GM12878 (cell line): ENCODE data around the gene MIA. TPM values are rescaled to one million over a fixed set of nuclear protein-coding genes. Genes with fewer than 3 reads are reported as not detected.

Experiments used
- BHLHE40 ChIP-seq, 2 experiments: fragments of 450-650 bp in 1 of 2; IDR thresholded peaks; 2 replicates each; pipeline ENCODE4 v1.6.1; 2011 to 2017; ENCODE audit warnings: low read depth in 2 of 2, borderline replicate concordance in 1 of 2, improper control_type of control experiment in 1 of 2, low read length in 1 of 2, mild to moderate bottlenecking in 1 of 2
- CHD4 ChIP-seq: fragments of 200-600 bp; sonication (generic); IDR thresholded peaks from 2 replicates; pipeline ENCODE4 v1.6.1; 2016; ENCODE audit warnings: mild to moderate bottlenecking
- CREB1 ChIP-seq: IDR thresholded peaks from 2 replicates; pipeline ENCODE4 v1.6.1; 2012; ENCODE audit warnings: low read depth, mild to moderate bottlenecking, inconsistent platforms
- HDAC2 ChIP-seq: fragments of 200-600 bp; sonication (generic); IDR thresholded peaks from 2 replicates; pipeline ENCODE4 v1.6.1; 2017
- MEF2B ChIP-seq: fragments of 450-650 bp; IDR thresholded peaks from 2 replicates; pipeline ENCODE4 v1.6.1; 2018; ENCODE audit warnings: mild to moderate bottlenecking, moderate library complexity; ENCODE audit not compliant: partially characterized antibody, poor library complexity, severe bottlenecking
- MTA3 ChIP-seq: IDR thresholded peaks from 2 replicates; pipeline ENCODE4 v1.6.1; 2012; ENCODE audit warnings: low read length, inconsistent platforms, borderline replicate concordance
- NFXL1 ChIP-seq: fragments of 450-650 bp; IDR thresholded peaks from 2 replicates; pipeline ENCODE4 v1.6.1; 2017; ENCODE audit warnings: antibody characterized with exemption, mild to moderate bottlenecking, borderline replicate concordance
- NRF1 ChIP-seq: conservative IDR thresholded peaks from 2 replicates; pipeline ENCODE4 v1.6.1; 2011; ENCODE audit warnings: mild to moderate bottlenecking, low read depth, low read length, improper control_type of control experiment
- RBBP5 ChIP-seq: fragments of 200-600 bp; sonication (generic); conservative IDR thresholded peaks from 2 replicates; pipeline ENCODE4 v1.6.1; 2016
- SMAD1 ChIP-seq: fragments of 450-650 bp; IDR thresholded peaks from 2 replicates; pipeline ENCODE4 v1.6.1; 2018; ENCODE audit warnings: mild to moderate bottlenecking, low read depth; ENCODE audit not compliant: partially characterized antibody
- ZZZ3 ChIP-seq: IDR thresholded peaks from 2 replicates; pipeline ENCODE4 v1.6.1; 2011; ENCODE audit warnings: low read depth; ENCODE audit not compliant: control insufficient read depth, insufficient read length
- polyA plus RNA-seq, 11 experiments: library from polyadenylated mRNA; depleted of rRNA in 4 of 11; unstranded in 6 of 11; stranded (reverse) in 5 of 11; fragments of >200 nt; fragmentation: Nextera tagmentation in 4 of 11; fragmentation: Illumina TruSeq in 1 of 11; extraction: Ambion mirVana in 4 of 11; extraction: Trizol in 1 of 11; gene quantifications; 1 replicate in 1 of 11; 2 replicates in 10 of 11; pipeline versions ENCODE4 v1.2.1 to v1.2.3, GENCODE V29; 2011 to 2016; ENCODE audit warnings: inconsistent platforms in 2 of 11, missing spikeins in 2 of 11, low read depth in 1 of 11
- total RNA-seq, 4 experiments: library from RNA; depleted of rRNA in 3 of 4; stranded (reverse); fragments of >200 nt in 3 of 4; fragmentation: Illumina TruSeq in 1 of 4; extraction: Trizol in 1 of 4; gene quantifications; 2 replicates each; pipeline versions ENCODE4 v1.2.1 to v1.2.3, GENCODE V29; 2013 to 2021
- TF ChIP-seq, protein P1 (sequence below): IDR thresholded peaks from 2 replicates; pipeline ENCODE4 v1.6.1; 2012; ENCODE audit warnings: low read depth, low read length, improper control_type of control experiment
- TF ChIP-seq, protein P2 (sequence below): fragments of 450-650 bp; IDR thresholded peaks from 2 replicates; pipeline ENCODE4 v1.6.1; 2018; ENCODE audit warnings: borderline replicate concordance, mild to moderate bottlenecking; ENCODE audit not compliant: partially characterized antibody
- TF ChIP-seq, protein P3 (sequence below): fragments of 150-350 bp; IDR thresholded peaks from 2 replicates; pipeline ENCODE4 v1.6.1; 2016; ENCODE audit warnings: low read depth, low read length

Gene MIA
- total and polyA plus RNA-seq, 10 of the 15 experiments (the other 5 are each of a cell fraction or from before 2014, with no cell fraction given): 0.16 to 2.7 (median 1.4) TPM; not detected in 3

DNA sequence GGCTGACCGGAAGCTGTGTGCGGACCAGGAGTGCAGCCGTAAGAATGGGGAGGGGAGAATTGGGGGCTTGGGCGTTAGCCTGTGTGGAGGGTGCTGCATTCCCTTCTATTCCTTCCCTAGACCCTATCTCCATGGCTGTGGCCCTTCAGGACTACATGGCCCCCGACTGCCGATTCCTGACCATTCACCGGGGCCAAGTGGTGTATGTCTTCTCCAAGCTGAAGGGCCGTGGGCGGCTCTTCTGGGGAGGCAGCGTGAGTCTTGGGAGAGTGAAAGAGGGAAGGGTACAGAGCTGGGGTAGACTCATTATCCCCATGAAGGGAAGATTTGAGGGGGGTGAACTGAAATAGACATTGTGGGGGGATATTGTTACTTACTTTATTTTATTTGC lies 306 bp downstream of the MIA start (continued):
- TF ChIP-seq, protein P1, sequence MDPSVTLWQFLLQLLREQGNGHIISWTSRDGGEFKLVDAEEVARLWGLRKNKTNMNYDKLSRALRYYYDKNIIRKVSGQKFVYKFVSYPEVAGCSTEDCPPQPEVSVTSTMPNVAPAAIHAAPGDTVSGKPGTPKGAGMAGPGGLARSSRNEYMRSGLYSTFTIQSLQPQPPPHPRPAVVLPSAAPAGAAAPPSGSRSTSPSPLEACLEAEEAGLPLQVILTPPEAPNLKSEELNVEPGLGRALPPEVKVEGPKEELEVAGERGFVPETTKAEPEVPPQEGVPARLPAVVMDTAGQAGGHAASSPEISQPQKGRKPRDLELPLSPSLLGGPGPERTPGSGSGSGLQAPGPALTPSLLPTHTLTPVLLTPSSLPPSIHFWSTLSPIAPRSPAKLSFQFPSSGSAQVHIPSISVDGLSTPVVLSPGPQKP: no peak
- TF ChIP-seq NFXL1: no peak
- no peak for TF ChIP-seq NRF1
- no peak for TF ChIP-seq HDAC2
- no peak for TF ChIP-seq ZZZ3
- TF ChIP-seq MTA3: no peak
- TF ChIP-seq BHLHE40 (IDR thresholded peaks at IDR 0.05; ENCODE audit: borderline replicate concordance in 1 of 2, low read depth in 2 of 2, low read length in 1 of 2): no peak
- TF ChIP-seq CREB1: no peak
- TF ChIP-seq, protein P2, sequence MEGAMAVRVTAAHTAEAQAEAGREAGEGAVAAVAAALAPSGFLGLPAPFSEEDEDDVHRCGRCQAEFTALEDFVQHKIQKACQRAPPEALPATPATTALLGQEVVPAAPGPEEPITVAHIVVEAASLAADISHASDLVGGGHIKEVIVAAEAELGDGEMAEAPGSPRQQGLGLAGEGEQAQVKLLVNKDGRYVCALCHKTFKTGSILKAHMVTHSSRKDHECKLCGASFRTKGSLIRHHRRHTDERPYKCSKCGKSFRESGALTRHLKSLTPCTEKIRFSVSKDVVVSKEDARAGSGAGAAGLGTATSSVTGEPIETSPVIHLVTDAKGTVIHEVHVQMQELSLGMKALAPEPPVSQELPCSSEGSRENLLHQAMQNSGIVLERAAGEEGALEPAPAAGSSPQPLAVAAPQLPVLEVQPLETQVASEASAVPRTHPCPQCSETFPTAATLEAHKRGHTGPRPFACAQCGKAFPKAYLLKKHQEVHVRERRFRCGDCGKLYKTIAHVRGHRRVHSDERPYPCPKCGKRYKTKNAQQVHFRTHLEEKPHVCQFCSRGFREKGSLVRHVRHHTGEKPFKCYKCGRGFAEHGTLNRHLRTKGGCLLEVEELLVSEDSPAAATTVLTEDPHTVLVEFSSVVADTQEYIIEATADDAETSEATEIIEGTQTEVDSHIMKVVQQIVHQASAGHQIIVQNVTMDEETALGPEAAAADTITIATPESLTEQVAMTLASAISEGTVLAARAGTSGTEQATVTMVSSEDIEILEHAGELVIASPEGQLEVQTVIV: no peak
- TF ChIP-seq MEF2B: no peak
- no peak for TF ChIP-seq SMAD1
- no peak for TF ChIP-seq CHD4
- TF ChIP-seq RBBP5: no peak
- TF ChIP-seq, protein P3, sequence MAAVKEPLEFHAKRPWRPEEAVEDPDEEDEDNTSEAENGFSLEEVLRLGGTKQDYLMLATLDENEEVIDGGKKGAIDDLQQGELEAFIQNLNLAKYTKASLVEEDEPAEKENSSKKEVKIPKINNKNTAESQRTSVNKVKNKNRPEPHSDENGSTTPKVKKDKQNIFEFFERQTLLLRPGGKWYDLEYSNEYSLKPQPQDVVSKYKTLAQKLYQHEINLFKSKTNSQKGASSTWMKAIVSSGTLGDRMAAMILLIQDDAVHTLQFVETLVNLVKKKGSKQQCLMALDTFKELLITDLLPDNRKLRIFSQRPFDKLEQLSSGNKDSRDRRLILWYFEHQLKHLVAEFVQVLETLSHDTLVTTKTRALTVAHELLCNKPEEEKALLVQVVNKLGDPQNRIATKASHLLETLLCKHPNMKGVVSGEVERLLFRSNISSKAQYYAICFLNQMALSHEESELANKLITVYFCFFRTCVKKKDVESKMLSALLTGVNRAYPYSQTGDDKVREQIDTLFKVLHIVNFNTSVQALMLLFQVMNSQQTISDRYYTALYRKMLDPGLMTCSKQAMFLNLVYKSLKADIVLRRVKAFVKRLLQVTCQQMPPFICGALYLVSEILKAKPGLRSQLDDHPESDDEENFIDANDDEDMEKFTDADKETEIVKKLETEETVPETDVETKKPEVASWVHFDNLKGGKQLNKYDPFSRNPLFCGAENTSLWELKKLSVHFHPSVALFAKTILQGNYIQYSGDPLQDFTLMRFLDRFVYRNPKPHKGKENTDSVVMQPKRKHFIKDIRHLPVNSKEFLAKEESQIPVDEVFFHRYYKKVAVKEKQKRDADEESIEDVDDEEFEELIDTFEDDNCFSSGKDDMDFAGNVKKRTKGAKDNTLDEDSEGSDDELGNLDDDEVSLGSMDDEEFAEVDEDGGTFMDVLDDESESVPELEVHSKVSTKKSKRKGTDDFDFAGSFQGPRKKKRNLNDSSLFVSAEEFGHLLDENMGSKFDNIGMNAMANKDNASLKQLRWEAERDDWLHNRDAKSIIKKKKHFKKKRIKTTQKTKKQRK: no peak
